Stimulated activated CD8-positive, alpha-beta memory T cell treated with anti-CD3 and anti-CD28 coated beads, Interleukin-15, amount 100 ng/mL, for 48 hours (primary cell): Measurements from ENCODE around the gene ASL.
A peak's percentile ranks its signal among the peaks of the same experiment; 100 is the strongest.
"Not testable (repeated sequence)": the region's sequence is repeated elsewhere in the genome, so short reads cannot be mapped to it uniquely, and the experiment has no call there.

Experiments
- DNase-seq, 2 donors: peaks; one replicate each; pipeline ENCODE4 v3.0.0-alpha.2; 2020; ENCODE audit warnings: low read depth in 2 of 2

The ASL gene

DNA sequence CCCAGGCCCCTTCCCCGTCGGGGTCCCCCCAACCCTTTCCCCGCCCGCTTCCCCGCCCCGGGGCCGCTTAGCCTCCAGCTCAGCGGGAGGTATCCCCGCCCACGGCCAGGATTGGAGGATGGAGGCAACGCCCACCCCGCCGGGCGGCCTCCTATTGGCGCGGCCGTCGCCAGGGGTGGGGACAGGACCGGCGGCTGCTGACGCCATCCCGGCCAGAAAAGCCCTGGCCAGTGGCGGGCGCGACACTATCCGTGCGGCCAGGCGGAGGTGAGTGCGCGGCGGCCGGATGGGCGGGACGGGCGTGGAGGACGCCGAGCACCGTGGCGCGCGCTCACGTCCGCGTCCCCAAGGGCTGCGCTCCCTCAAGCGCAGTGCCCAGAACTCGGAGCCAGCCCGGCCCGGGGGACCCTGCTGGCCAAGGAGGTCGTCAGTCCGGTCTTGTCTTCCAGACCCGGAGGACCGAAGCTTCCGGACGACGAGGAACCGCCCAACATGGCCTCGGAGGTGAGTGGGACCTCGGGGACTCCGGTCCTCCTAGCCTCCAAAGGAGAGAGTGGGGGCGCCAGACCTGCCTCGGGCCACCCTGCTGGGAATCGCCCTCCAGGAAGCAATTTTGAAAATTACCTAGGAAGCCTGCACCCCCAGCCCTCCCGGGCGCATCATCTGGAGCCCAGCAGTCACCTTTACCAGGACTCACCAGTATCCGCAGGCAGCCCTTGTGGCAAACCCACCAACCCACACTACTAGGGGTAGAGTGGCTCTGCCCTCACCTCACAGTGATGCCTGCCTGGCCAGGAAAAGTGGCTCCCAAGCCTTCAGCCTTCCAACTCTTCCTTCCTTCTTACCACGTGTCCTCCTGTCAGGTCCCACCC lies at the start of gene ASL:
ASL (plus strand) TSS at position 230 of the 872 bp plus-strand sequence; CDS start at position 493, 263 bp downstream.
- DNase-seq = peak; percentile 88 to 90

DNA sequence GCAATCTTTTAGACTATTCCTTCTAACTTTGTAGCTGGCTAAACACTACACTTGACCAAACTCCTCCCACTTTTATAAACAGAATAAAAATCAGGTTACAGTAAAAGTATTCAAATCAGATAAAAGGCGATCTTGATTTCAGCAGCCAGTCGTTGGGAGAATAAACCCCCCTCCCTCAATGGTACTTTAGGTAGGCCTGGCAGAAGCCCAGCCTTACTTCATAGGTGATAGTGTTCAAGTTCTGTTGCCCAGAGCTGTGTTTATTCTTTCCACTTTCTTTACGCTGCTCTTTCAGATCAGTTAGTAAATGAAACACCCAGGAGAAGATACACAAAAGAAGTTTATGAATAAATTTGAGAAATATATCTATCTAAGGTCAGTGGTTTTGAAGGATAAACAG lies 47.3 kb upstream of the ASL start:
- DNase-seq = not testable (repeated sequence)

DNA sequence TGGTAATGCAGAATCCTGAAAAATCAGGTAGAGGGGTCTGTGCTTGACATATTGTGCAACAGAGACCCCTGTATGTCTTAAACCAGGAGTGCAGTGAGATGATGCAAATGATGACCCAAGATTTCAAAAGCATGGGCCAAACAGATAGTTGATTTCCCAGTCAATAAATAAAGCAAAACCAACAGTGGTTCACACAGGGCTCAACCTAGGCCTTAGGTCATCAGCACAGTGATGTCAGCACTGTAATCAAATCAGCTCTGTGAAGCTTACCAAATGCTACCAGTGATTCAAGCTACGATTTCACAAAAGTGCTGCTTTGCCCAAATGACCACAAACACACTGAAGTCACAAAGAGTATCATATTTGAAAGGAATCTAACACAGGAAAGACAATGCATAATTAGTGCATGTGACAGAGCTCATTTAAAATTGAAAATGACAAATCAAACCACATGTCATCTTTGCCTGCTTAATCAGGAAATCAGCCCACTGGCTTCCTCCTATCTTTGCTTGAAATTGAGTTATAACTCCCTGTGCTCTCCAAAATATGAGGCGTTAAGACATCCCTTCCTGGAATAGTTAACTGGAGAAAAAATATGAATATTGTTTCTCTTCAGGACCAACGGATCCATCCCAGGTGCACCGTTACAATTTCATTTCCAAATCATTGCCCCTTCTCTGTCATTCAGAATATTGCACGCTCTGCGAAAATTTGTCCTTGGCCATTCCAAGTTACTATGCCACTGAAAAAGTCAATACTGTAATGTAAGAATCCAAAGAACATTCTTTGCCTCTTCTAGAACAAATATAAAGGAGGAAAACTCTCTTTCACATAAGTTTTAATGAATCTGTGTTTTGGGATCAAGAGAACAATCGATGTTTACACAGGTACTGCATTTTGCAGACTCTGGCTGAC lies 41.9 kb upstream of the ASL start:
- DNase-seq = no peak

DNA sequence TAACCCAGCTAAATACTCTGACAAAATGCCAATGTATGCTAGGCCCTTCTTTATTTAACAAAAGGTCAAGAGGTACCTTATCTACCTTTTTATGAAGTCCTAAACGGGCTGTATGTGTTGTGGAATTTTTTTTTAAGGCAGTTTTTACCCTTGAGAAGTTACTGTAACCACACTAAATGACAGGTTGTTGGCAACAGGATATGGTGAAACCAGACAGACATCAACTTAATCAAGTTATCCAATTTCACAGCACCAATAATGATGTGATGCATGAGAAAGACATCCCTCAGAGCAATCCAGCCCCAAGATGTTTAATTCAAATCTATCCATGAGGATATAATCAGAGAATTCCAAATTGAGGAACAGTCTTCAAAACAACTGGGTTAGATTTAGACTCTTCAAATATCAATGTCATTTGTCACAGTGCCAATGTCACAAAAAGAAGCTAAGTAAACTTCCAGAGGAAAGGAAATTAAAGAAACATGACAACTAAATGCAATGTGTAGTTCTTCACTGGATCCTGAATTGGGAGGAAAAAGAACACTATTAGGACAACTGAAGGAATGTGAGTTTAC lies 41.1 kb upstream of the ASL start:
- DNase-seq = not testable (repeated sequence)

DNA sequence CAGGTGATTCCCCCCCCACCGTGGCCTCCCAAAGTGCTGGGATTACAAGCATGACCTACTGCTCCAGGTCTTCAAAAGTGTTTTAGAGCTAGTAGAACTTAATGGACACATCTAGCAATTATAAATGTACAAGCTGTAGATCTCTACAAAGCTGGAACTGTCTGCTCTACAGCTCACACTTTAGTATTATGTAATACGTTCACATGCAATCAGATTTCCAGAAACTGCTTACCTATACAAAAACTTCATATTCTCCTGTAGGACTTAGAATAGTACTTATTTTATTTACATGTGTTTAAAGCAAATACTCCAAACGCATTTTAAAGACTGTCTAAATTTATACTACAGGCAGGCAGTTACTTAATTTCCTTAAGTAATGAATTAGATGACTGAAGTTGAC lies 39.2 kb upstream of the ASL start:
- DNase-seq = no peak

DNA sequence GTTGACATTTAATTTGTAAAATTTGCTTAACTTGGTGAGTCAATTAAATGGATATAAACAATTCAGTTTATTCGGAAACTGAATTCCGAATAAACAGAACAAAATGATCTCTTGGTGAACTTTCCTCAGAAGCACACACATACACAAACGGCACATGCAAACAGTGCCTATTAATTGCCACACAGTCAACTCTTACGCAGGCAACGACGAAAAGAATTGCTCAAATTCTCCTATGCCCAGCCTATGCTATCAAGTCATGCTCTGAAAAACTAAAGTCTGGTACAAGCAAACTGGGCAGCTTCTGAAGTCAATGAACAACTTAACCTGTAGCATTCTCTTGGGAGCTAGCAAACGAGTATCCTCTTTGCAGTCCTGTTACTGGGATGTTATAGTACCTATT lies 38.8 kb upstream of the ASL start:
- no peak for DNase-seq

DNA sequence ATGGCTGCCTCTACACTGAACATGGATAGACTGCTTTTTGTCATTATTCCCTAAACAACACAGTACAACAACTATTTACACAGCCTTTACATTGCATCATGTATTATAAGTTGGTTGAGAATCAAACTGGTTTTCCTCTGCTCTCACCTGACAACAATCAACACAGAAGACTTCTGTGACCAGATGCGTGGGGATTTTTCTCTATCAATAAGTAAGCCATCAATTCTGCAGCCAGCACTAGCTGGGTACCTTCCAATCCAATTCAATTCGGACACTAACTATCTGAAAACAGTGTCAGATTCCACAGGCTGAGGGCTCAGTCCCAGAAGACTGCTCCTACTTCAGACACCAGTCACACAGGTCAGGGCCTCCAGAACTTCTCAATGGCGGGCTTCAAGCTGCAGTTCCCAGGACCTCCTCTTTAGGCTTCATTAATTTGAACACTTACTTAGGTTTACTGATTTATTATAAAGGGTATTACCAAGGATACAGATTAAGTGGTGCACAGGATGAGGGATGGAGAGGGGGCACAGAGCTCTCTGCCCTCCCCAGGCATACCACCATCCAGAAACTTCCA lies 36.4 kb upstream of the ASL start:
- no peak for DNase-seq

DNA sequence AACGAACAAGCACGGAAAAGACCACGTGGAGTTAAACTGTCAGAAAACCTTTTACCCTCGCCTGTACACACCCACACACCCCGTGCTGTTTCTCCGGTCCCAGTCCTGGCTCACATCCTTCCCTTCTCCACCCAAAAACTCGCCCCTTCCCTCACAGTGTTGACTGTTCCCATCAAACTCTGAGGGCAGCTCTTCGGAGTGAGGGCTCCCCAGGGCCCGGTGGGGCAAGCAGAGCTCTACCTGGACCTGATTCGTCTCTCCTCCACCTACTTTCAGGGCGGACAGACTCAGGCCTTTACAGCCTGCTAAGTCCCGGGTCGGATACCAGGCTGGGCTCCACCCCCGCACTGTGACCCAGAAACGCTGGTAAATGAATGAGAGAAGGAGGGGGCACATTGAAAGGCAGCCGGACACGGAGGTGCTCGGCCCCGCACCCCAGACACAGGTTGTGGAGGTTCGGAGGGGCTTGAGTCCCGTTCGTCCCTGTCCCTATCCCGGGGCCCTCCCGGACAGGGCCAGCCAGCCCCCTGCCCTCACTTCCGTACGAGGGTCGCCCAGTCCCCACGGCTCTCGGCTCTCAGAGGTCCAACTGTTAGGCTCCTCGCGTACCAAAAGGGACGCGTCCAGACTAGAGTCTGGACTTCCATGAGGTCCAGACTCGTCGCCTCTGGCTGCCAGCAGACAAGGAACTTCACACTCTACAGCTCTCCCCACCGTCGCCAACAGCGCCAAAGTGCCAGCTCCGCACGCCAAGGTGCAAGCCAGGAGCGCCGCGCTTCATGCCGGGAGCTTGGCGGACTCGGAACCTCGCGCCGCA lies 31.7 kb upstream of the ASL start:
- DNase-seq = peak in 1 of 2 donors; percentile 11

DNA sequence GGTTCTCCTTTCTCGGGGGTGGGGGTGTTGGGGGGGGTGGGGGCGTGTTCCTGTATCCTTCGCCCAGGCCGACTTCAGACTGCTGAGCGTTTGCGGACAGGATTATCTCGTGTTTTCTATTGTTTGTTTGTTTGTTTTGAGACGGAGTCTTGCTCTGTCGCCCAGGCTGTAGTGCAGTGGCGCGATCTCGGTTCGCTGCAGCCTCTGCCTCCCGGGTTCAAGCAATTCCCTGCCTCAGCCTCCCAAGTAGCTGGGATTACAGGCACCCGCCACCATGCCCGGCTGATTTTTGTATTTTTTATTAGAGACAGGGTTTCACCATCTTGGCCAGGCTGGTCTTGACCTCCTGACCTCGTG lies 31.1 kb upstream of the ASL start:
- DNase-seq = not testable (repeated sequence)

DNA sequence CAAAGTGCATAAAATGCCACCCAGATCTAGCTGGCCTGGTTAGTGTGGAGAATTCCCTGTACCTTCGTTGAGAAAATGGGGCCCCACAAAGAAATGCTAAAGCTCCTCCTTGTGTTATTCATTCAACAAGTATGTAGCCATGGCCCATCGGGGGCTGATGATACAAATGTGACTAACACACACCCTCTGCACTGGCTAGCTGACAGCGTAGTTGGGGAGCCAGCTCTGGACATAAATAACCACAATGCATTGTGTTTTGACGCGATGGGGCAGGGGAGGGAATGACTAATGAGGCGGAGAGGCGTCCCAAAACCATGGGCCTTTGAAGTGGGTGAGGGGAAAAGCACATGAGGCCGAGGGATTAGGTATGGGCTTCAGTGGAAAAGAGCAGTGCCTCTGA lies 28.2 kb upstream of the ASL start:
- no peak for DNase-seq

DNA sequence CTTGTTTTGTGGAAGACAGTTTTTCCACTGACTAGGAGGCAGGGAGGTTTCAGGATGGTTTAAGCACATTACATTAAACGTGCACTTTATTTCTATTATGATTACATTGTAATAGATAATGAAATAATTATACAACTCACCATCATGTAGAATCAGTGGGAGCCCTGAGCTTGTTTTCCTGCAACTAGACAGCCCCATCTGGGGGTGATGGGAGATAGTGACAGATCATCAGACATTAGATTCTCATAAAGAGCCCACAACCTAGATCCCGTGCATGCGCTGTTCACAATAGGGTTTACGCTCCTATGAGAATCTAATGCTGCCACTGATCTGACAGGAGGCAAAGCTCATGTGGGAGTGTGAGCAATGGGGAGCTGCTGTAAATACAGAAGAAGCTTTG lies 25.7 kb upstream of the ASL start:
- DNase-seq = not testable (repeated sequence)

DNA sequence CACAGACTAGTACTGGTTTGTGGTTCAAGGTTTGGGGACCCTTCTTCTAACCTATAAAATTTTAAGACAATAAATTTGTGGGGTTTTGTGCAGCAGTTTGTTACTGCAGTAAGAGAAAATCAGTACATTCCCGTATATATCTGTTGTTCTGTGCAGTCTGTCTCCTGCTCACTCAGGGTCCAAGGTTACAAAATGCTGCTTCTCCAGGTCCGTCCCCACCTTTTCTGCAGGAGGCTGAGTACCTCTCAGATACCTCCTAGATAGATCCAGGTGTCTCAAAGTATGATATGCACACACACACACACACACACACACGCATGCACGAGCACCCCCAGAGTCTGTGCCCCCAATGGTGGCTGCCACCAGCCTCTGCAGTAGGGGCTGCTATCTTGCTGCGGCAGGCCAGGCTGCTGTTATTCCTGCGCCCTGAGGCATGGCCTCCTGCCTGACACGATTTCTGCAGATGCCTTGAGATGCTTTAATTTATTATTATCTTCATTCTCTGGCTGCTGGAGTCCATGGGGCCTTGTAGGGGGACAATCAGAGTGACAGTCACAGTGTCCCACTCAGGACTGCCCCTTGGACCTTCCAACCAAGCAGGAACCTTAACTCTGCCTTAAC lies 25.2 kb upstream of the ASL start:
- DNase-seq = no peak

DNA sequence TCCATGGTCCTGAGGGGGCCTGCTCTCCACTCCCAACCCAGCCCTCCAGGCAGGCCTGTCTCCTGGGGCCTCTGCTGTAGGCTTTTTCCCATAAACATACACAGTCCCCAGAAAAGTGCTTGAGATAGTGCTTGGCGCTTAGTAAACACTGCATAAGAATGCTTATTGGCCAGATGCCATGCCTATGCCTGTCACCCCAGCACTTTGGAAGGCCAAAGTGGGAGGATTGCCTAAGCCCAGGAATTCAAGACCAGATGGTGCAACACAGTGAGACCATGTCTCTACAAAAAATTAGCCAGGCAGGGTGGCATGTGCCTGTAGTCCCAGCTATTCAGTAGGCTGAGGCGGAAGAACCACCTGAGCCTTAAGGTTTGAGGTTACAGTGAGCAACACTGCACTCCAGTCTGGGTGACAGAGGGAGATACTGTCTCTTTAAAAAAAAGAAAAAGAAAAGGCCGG lies 24.6 kb upstream of the ASL start:
- DNase-seq = no peak

DNA sequence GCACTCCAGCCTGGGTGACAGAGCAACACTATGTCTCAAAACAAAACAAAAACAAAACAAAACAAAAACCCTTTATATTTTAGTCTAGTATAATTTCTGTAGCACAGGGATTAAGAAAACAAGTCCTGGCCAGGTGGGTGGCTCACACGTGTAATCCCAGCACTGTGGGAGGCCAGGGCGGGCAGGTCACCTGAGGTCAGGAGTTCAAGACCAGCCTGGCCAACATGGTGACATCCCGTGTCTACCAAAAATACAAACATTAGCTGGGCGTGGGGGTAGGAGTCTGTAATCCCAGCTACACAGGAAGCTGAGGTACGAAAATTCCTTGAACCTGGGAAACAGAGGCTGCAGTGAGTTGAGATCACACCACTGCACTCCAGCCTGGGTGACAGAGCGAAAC lies 23.2 kb upstream of the ASL start:
- no peak for DNase-seq

DNA sequence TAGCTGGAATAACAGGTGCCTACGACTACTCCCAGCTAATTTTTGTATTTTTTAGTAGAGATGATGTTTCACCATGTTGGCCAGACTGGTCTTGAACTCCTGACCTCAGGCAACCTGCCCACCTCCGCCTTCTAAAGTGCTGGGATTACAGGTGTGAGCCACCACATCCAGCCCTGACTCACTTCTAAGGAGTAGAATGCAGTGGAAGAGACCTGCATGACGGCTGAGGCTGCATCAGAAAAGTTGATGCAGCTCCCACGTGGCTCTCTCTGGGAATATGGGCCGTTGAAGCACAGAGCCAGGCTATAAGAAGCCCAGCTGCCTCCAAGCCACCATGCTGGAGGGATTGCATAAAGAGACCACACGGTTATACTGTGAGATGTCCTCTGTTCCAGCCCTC lies 21.6 kb upstream of the ASL start:
- DNase-seq = no peak

DNA sequence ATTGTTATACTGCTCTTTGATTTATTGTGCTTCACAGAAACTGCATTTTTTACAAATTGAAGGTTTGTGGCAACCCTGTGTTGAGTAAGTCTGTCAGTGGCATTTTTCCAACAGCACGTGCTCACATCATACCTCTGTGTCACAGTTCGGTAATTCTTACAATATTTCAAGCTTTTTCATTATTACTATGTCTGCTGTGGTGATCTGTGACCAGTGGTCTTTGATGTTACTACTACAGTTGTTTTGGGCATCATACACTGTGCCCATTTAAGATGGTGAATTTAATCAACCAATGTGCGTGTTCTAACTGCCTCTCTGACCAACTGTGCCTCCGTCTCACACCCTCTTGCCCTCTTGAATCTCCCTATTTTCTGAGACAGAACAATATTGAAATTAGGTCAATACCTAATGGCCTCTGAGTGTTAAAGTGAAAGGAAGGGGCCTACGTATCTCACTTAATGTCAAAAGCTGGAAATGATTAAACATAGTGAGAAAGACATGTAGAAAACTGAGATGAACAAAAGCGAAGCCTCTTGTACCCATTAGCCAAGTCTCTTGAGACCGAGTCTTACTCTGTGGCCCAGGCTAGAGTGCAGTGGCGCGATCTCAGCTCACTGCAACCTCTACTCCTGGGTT lies 20.2 kb upstream of the ASL start:
- DNase-seq = no peak

DNA sequence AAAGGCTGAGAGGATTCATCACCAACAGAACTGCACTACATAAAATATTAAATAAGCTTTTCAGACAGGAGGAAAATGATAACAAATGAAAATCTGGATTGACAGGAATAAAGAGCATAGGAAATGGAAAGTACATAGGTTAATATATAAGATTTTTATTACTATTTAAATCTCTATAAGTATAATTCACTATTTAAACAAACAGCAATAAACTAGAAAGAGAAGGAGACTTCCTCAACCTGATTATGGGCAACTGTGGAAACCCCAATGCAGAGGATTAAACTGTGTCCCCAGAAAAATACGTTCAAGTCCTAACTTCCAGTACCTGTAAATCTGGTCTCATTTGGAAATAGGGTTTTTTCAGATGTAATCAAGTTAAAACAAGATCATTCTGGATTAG lies 14.8 kb upstream of the ASL start:
- DNase-seq = no peak

DNA sequence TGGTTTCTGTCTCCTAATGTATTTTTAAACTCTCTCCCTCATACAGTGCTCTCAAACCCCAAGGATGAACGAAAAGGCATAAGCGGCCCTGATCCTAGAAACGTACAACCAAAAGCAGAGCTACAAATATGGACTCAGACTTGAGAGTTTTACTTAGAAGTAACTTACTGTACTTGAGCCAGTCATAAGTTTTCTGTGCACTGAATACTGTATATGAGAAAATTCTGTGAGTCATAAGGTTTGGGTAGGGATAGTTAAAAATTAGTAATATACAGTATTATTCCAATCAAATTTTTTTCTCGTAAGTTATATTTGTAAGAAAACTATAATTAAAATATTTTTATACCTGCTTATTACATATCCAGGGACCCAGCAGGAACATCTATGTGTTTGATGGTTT lies 5.9 kb upstream of the ASL start:
- no peak for DNase-seq

DNA sequence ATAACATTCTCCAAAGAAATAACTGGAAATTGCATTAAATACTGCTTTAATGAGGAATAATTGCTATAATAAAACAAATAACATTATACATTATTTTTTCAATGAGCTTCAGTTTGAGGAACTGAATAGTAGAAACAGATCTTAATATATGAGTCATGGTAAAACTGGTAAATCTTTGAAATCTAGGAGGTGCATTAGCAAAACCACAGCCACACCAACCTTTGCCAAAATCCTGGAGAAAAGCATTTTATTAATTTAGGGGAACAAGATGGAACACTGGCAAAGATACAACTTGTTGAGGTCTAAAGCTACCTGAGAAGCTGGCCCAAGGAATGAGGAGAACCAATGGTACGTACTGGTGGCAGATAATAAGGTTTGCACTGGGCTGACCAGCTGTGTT lies 5.4 kb upstream of the ASL start:
- DNase-seq = no peak

DNA sequence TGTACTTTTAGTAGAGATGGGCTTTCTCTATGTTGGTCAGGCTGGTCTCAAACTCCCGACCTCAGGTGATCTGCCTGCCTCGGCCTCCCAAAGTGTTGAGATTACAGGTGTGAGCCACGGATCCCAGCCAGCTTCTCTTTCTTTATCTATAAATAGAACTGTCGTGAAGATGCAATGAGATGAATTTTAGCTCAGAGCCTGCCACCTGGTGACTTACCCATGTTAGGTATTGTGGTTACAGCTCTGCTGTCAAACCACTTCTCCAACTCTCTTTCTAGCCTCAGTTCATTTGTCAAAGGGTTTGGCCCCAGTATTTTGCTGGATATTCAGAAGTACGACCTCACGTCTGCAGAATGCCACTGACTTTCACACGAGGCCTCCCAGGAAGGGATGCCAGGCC lies 3.4 kb upstream of the ASL start:
- not testable (repeated sequence) for DNase-seq
